Measurements from ENCODE around the gene GPX2. TPM values are rescaled to one million over a fixed set of nuclear protein-coding genes. Genes with fewer than 3 reads are reported as not detected.

GPX2 gene
- total and polyA plus RNA-seq, 7 donors, result 1.9 to 1,392 (median 374) TPM; not detected in 3

DNA sequence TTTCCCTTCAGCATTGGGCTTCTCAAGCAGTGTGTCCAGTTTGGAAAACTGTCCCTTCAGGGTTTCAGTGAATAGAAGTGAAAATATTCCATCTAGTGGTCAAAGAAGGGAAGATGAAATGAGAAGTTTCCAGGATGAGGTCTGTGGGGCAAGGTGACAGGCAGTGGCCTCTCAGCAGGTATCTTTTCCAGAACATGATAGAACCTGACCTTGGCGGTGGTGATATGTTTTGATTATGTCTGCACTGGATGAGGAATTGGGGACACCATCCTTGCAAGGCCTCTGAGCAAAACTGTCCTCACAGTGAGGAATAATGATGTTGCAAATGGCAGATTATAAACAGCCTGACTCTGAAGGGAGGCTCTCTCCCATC lies 4.7 kb downstream of the GPX2 start:
- WGBS, 2 donors, result 39 to 76% methylated on average over 1 of the region's 1 CpG
- H3K27me3 ChIP-seq, result no peaks in the 10 kb centered on the region
- peaks cover 0 to 14% (median 8%) of the 10 kb centered on the region in 4 donors for H3K4me1 ChIP-seq
- no peaks in the 10 kb centered on the region for H3K9me3 ChIP-seq
- intact Hi-C loops (cut with DNase I), result no loop called here
- no peak for DNase-seq
- no peak overlapping the region for H3K4me3 ChIP-seq
- peaks cover 0 to 42% (median 5%) of the 10 kb centered on the region in 4 donors for H3K36me3 ChIP-seq
- TF ChIP-seq POLR2A (IDR thresholded peaks at IDR 0.05), result no peak
- TF ChIP-seq, protein P1, sequence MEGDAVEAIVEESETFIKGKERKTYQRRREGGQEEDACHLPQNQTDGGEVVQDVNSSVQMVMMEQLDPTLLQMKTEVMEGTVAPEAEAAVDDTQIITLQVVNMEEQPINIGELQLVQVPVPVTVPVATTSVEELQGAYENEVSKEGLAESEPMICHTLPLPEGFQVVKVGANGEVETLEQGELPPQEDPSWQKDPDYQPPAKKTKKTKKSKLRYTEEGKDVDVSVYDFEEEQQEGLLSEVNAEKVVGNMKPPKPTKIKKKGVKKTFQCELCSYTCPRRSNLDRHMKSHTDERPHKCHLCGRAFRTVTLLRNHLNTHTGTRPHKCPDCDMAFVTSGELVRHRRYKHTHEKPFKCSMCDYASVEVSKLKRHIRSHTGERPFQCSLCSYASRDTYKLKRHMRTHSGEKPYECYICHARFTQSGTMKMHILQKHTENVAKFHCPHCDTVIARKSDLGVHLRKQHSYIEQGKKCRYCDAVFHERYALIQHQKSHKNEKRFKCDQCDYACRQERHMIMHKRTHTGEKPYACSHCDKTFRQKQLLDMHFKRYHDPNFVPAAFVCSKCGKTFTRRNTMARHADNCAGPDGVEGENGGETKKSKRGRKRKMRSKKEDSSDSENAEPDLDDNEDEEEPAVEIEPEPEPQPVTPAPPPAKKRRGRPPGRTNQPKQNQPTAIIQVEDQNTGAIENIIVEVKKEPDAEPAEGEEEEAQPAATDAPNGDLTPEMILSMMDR (IDR thresholded peaks at IDR 0.05), result peak in 2 of 4 experiments; percentile 21 to 22
- H3K27ac ChIP-seq, result no peak overlapping the region

DNA sequence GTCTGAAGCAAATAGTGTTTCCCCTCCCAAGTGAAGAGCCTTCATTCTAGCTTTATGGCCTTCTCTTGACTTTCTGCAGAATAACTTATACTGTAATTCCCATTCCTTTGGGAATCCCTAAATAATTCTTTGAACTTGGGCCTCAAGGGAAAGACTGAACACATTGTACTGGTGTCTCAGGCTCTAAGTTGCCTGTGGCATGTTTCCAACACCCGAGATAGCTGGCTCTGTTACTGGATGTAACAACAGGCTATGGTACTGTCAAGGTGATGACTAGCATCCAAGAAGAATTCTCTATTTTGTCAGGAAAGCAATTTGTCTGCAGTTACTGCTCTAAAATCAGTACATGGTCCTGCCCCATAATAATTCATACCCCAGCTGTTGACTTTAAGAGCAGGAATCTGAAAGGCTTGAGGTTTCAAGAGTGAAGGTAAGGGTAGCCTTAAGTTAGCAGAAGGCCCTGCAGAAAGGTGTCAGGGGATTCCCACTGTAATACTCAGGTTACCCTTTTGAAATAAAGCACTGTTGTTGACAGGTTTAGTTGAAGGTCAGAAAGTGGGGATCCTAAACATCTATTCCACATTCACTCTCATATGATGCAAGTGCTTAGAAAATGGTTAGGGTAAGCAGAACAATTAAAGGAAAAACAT lies 5.2 kb downstream of the GPX2 start:
- Histone ChIP-seq H3K27me3 (no peaks in the 10 kb centered on the region), H3K4me3 (no peak overlapping the region), H3K36me3 (peaks cover 0 to 42% (median 5%) of the 10 kb centered on the region in 4 donors), H3K9me3 (no peaks in the 10 kb centered on the region), H3K27ac (peak overlapping the region in 1 of 4 donors; percentile 10), H3K4me1 (peaks cover 0 to 14% (median 8%) of the 10 kb centered on the region in 4 donors)
- TF ChIP-seq EP300 (IDR thresholded peaks at IDR 0.05) (no peak), POLR2A (IDR thresholded peaks at IDR 0.05) (no peak), POLR2AphosphoS5 (IDR thresholded peaks at IDR 0.05) (no peak)
- TF ChIP-seq, protein P1 (IDR thresholded peaks at IDR 0.05), result no peak
- intact Hi-C loops (cut with DNase I), result no loop called here
- no peak for DNase-seq
- 15 to 51% methylated on average over 1 of the region's 1 CpG for WGBS, 2 donors

DNA sequence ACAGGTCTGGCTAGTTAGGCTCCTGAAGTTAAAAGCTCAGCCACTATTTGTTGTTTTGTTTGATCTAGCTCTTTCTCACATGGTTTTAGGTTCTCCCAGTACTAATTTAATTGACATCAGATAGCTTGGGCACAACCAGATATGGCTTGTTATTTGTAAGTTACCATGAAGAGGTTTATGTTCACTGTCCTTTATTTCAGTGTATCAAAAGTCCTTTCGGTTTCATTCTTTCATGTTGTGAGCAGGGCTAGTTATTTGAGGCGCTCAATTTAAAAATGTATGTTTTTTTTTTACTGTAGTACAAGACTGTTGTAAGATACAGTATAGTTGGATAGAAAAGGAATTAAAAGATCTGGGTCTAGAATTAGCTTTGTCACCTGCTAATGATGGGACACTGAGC lies 7.0 kb downstream of the GPX2 start:
- TF ChIP-seq POLR2AphosphoS5 (IDR thresholded peaks at IDR 0.05) (no peak), POLR2A (IDR thresholded peaks at IDR 0.05) (no peak), EP300 (IDR thresholded peaks at IDR 0.05) (no peak)
- TF ChIP-seq, protein P1 (IDR thresholded peaks at IDR 0.05), result no peak
- Histone ChIP-seq H3K4me1 (peaks cover 0 to 18% (median 11%) of the 10 kb centered on the region in 4 donors), H3K4me3 (no peak overlapping the region), H3K27ac (no peak overlapping the region), H3K9me3 (no peaks in the 10 kb centered on the region), H3K27me3 (no peaks in the 10 kb centered on the region), H3K36me3 (peaks cover 0 to 43% (median 4%) of the 10 kb centered on the region in 4 donors)
- 11 to 58% methylated on average over 2 of the region's 2 CpGs for WGBS, 2 donors
- DNase-seq, result no peak
- intact Hi-C loops (cut with DNase I), result no loop called here

DNA sequence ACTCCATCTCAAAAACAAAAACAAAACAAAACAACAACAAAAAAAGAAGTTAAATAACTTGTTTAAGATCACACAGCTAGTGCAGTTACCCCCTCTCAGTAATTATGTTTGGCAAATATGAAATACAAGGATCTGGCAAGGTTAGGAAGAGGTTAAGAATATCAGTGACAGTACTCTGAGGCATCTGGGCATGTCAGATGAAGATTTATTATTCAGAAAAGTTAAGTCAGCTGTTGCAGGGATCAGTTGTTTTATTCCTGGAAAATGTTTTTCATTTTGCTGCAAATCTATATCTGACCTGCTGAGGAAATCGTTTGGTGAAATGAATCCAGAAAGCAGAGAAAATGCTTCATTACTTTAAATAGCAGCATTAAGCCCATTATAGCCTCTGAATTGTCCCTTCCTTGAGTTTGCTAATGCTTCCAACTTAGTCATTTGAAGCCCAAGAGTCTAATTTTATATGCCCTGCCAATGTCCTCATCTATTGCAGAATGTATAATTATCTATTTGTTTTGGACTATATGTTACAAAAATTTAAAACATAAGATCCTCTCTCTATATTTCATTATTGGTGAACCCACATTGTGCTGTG lies 8.1 kb downstream of the GPX2 start:
- Histone ChIP-seq H3K4me1 (peaks cover 0 to 29% (median 21%) of the 10 kb centered on the region in 4 donors), H3K9me3 (no peaks in the 10 kb centered on the region), H3K4me3 (no peak overlapping the region), H3K27me3 (no peaks in the 10 kb centered on the region), H3K27ac (no peak overlapping the region), H3K36me3 (peaks cover 0 to 41% (median 3%) of the 10 kb centered on the region in 4 donors)
- intact Hi-C loops (cut with DNase I), result no loop called here
- no peak for DNase-seq
- WGBS, 2 donors, result 73 to 77% methylated on average over 1 of the region's 1 CpG
- TF ChIP-seq POLR2A (IDR thresholded peaks at IDR 0.05) (no peak), EP300 (IDR thresholded peaks at IDR 0.05) (no peak), POLR2AphosphoS5 (IDR thresholded peaks at IDR 0.05) (no peak)
- TF ChIP-seq, protein P1 (IDR thresholded peaks at IDR 0.05), result no peak
